Measurements from ENCODE around the gene SORT1.

Gene SORT1

GRCh38 chr1:109259674-109260557 is 137.8 kb downstream of the SORT1 start:
- DNase-seq (ENCODE audit: low spot score), result no peak
